Testis (tissue), 2 donors: Measurements from ENCODE around the gene ITPK1.

Experiments used
- CTCF ChIP-seq, 3 experiments: fragments of 450-650 bp in 2 of 3; fragments of 200-600 bp in 1 of 3; sonication (generic) in 1 of 3; IDR thresholded peaks; one replicate each; pipeline ENCODE4 v1.5.1; 2016 to 2019; ENCODE audit warnings: antibody characterized with exemption in 3 of 3, mild to moderate bottlenecking in 2 of 3, moderate library complexity in 1 of 3
- POLR2A ChIP-seq: fragments of 450-650 bp; IDR thresholded peaks from one replicate; pipeline ENCODE4 v1.6.1; 2017; ENCODE audit warnings: antibody characterized with exemption, mild to moderate bottlenecking, moderate library complexity

- TF ChIP-seq CTCF (IDR thresholded peaks at IDR 0.05) (no peak), POLR2A (no peak)
Measured at GRCh38 chr14:93148979-93149378, 33.3 kb upstream of the ITPK1 start.
